Endothelial cell of umbilical vein (primary cell): ENCODE measurements around the gene TGM3. TPM values are rescaled to one million over a fixed set of nuclear protein-coding genes. Genes with fewer than 3 reads are reported as not detected.

Experiments
- BruUV-seq: library from RNA; stranded (reverse); fragments of 400-500 nt; replicated peaks from 2 replicates; lab custom pipeline; 2021; lab: Mats Ljungman, UMichigan
- CTCF ChIA-PET: fragments of 300-600, 350-600 bp; sonication (Branson Sonifier 250); formaldehyde crosslinking; loops from one replicate; lab custom pipeline; 2021; ENCODE audit warnings: antibody characterized with exemption, inconsistent platforms; lab: Charles Lee
- POLR2A ChIA-PET: fragments of 300-600, 350-600 bp; sonication (Branson Sonifier 250); formaldehyde crosslinking; loops from one replicate; lab custom pipeline; 2021; ENCODE audit warnings: antibody characterized with exemption, inconsistent platforms; lab: Charles Lee
- DNase-seq: peaks from one replicate; pipeline ENCODE4 v3.0.0-alpha.2; 2011; ENCODE audit warnings: low read depth, low spot score
- FAIRE-seq: peaks from 2 replicates; lab custom pipeline; 2011; peaks lifted over from hg19 to GRCh38; lab: Jason Lieb, UNC
- H2AFZ ChIP-seq: 2 replicates; pipeline ENCODE4 v1.6.0; 2012; ENCODE audit warnings: low read depth, low read length, control low read depth, inconsistent platforms
- H3K27ac ChIP-seq: 2 replicates; pipeline ENCODE4 v1.5.1; 2011; ENCODE audit warnings: low read depth, mild to moderate bottlenecking, control low read depth, low read length, moderate library complexity; ENCODE audit not compliant: insufficient read depth
- H3K27me3 ChIP-seq, 2 experiments: 2 replicates each; pipeline versions ENCODE4 v1.6.0 to v1.6.1; 2011; ENCODE audit warnings: low read length in 2 of 2, mixed read lengths in 1 of 2; ENCODE audit not compliant: control insufficient read depth in 2 of 2, insufficient read depth in 2 of 2
- H3K36me3 ChIP-seq, 2 experiments: 2 replicates in 1 of 2; 3 replicates in 1 of 2; pipeline ENCODE4 v1.5.1; 2011; ENCODE audit warnings: low read length in 2 of 2, mild to moderate bottlenecking in 1 of 2, moderate library complexity in 1 of 2; ENCODE audit not compliant: control insufficient read depth in 2 of 2, insufficient read depth in 2 of 2; ENCODE audit errors: extremely low read depth in 1 of 2
- H3K4me1 ChIP-seq: 3 replicates; pipeline ENCODE4 v1.5.1; 2011; ENCODE audit warnings: mild to moderate bottlenecking, low read length; ENCODE audit not compliant: control insufficient read depth, insufficient read depth; ENCODE audit errors: extremely low read depth
- H3K4me2 ChIP-seq: 2 replicates; pipeline ENCODE4 v1.6.1; 2011; ENCODE audit warnings: low read length, control low read depth, mixed read lengths; ENCODE audit not compliant: insufficient read depth
- H3K4me3 ChIP-seq, 3 experiments: fragments of 200-600 bp in 1 of 3; sonication (generic), shearing (Covaris generic) in 1 of 3; replicated peaks in 1 of 3; 2 replicates each; pipeline ENCODE4 v1.5.1; 2011 to 2016; ENCODE audit warnings: control low read depth in 3 of 3, low read length in 3 of 3, mild to moderate bottlenecking in 2 of 3, inconsistent platforms in 1 of 3, low read depth in 1 of 3, moderate library complexity in 1 of 3; ENCODE audit not compliant: insufficient read depth in 1 of 3
- H3K79me2 ChIP-seq: 2 replicates; pipeline ENCODE4 v1.6.0; 2012; ENCODE audit warnings: low read length, inconsistent platforms; ENCODE audit not compliant: control insufficient read depth, insufficient read depth
- H3K9ac ChIP-seq: replicated peaks from 2 replicates; pipeline ENCODE3; 2011; ENCODE audit warnings: low read length, control low read depth; ENCODE audit not compliant: insufficient read depth; ENCODE audit errors: extremely low read depth
- H3K9me1 ChIP-seq: replicated peaks from 3 replicates; pipeline ENCODE4 v1.6.0; 2011; ENCODE audit warnings: mild to moderate bottlenecking, low read length; ENCODE audit not compliant: control insufficient read depth, insufficient read depth; ENCODE audit errors: extremely low read depth
- H3K9me3 ChIP-seq: replicated peaks from 2 replicates; pipeline ENCODE4 v1.5.1; 2012; ENCODE audit warnings: low read length, inconsistent platforms; ENCODE audit not compliant: control insufficient read depth, insufficient read depth
- H4K20me1 ChIP-seq: replicated peaks from 2 replicates; pipeline ENCODE3; 2011; ENCODE audit warnings: mild to moderate bottlenecking, low read length; ENCODE audit not compliant: control insufficient read depth, insufficient read depth; ENCODE audit errors: extremely low read depth
- EZH2 ChIP-seq: IDR thresholded peaks from 2 replicates; pipeline ENCODE4 v1.6.1; 2012; ENCODE audit warnings: borderline replicate concordance, low read depth, mild to moderate bottlenecking, moderate library complexity, low read length, inconsistent platforms; ENCODE audit not compliant: severe bottlenecking
- FOS ChIP-seq: IDR thresholded peaks from 2 replicates; pipeline ENCODE4 v1.6.1; 2011; ENCODE audit warnings: mild to moderate bottlenecking, low read length, moderate library complexity, borderline replicate concordance; ENCODE audit not compliant: insufficient read depth
- GATA2 ChIP-seq: IDR thresholded peaks from 2 replicates; pipeline ENCODE4 v1.7.0; 2011; ENCODE audit warnings: low read depth, mild to moderate bottlenecking, moderate library complexity, mixed read lengths, low read length; ENCODE audit not compliant: insufficient read length, insufficient read depth
- JUN ChIP-seq: IDR thresholded peaks from 2 replicates; pipeline ENCODE4 v1.6.1; 2011; ENCODE audit warnings: borderline replicate concordance, low read depth; ENCODE audit not compliant: insufficient read length, insufficient read depth
- MYC ChIP-seq: IDR thresholded peaks from one replicate; pipeline ENCODE4 v1.6.1; 2011; ENCODE audit warnings: mild to moderate bottlenecking, low read depth, low read length
- POLR2A ChIP-seq: IDR thresholded peaks from 2 replicates; pipeline ENCODE4 v1.6.1; 2012; ENCODE audit warnings: low read depth, mild to moderate bottlenecking, control low read depth, low read length
- POLR2AphosphoS5 ChIP-seq: IDR thresholded peaks from 2 replicates; pipeline ENCODE4 v1.6.1; 2012; ENCODE audit warnings: low read depth, mild to moderate bottlenecking, control low read depth, low read length, moderate library complexity; ENCODE audit not compliant: insufficient read depth
- dilution Hi-C: fragments of 300-500 bp; cut with MboI; formaldehyde crosslinking; loops from one replicate; pipeline ENCODE4 v1.15.0; 2019; ENCODE audit warnings: low sequenced_read_pairs; ENCODE audit not compliant: extremely low pct_ligation_motif_present
- intact Hi-C: fragments of 100-400 bp; cut with micrococcal nuclease; formaldehyde crosslinking; loops from one replicate; pipeline ENCODE4 v1.10.0; 2022
- polyA plus RNA-seq, 4 experiments: library from polyadenylated mRNA; depleted of rRNA in 3 of 4; stranded (reverse) in 3 of 4; unstranded in 1 of 4; fragments of >200 nt; gene quantifications; 2 replicates each; pipeline versions ENCODE4 v1.2.1 to v1.2.3, GENCODE V29; 2011 to 2012; ENCODE audit warnings: missing spikeins in 1 of 4
- total RNA-seq: library from RNA; stranded (reverse); gene quantifications from 2 replicates; pipeline ENCODE4 v1.2.3, GENCODE V29; 2021
- TF ChIP-seq, protein P1 (sequence below): IDR thresholded peaks from 2 replicates; pipeline ENCODE4 v1.6.1; 2011; ENCODE audit not compliant: insufficient read depth, insufficient read length
- TF ChIP-seq, protein P2 (sequence below), 2 donors: IDR thresholded peaks; 1 replicate in 1 of 2; 2 replicates in 1 of 2; pipeline ENCODE4 v1.5.1; 2011; ENCODE audit warnings: low read length in 2 of 2, mild to moderate bottlenecking in 2 of 2, moderate library complexity in 2 of 2, control low read depth in 1 of 2, inconsistent platforms in 1 of 2, low read depth in 1 of 2; ENCODE audit not compliant: insufficient read depth in 1 of 2; ENCODE audit errors: extremely low read depth in 1 of 2

TGM3 gene
- total and polyA plus RNA-seq, 2 donors (not counting 3 experiments of a cell fraction or from before 2014, with no cell fraction given) = not detected

DNA sequence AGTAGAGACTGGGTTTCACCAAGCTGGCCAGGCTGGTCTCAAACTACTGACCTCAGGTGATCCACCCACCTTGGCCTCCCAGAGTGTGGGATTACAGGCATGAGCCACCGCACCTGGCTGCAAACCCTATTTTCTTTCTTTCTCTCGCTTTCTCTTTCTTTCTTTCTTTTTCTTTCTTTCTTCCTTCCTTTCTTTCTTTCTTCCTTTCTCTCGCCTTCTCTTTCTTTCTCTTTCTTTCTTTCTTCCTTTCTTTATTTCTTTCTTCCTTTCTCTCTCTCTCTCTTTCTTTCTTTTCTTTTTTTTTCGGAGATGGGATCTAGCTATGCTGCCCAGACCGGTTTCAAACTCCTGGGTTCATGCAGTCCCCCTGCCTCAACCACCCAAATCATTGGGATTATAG is 47.0 kb upstream of the TGM3 start:
- Histone ChIP-seq H3K9ac (no peak overlapping the region), H3K36me3 (no peaks in the 10 kb centered on the region), H3K27me3 (peaks cover 0 to 7% of the 10 kb centered on the region in 2 experiments), H3K4me3 (no peak overlapping the region), H3K79me2 (no peaks in the 10 kb centered on the region), H3K4me1 (no peaks in the 10 kb centered on the region), H2AFZ (no peak overlapping the region), H3K9me3 (no peaks in the 10 kb centered on the region), H3K4me2 (no peak overlapping the region), H3K9me1 (no peaks in the 10 kb centered on the region), H4K20me1 (no peaks in the 10 kb centered on the region), H3K27ac (no peak overlapping the region)
- dilution Hi-C loops = no loop called here
- TF ChIP-seq MYC (no peak), EZH2 (no peak), GATA2 (no peak), POLR2A (no peak), JUN (no peak), POLR2AphosphoS5 (no peak), FOS (no peak)
- TF ChIP-seq, protein P1, sequence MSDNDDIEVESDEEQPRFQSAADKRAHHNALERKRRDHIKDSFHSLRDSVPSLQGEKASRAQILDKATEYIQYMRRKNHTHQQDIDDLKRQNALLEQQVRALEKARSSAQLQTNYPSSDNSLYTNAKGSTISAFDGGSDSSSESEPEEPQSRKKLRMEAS = no peak
- TF ChIP-seq, protein P2, sequence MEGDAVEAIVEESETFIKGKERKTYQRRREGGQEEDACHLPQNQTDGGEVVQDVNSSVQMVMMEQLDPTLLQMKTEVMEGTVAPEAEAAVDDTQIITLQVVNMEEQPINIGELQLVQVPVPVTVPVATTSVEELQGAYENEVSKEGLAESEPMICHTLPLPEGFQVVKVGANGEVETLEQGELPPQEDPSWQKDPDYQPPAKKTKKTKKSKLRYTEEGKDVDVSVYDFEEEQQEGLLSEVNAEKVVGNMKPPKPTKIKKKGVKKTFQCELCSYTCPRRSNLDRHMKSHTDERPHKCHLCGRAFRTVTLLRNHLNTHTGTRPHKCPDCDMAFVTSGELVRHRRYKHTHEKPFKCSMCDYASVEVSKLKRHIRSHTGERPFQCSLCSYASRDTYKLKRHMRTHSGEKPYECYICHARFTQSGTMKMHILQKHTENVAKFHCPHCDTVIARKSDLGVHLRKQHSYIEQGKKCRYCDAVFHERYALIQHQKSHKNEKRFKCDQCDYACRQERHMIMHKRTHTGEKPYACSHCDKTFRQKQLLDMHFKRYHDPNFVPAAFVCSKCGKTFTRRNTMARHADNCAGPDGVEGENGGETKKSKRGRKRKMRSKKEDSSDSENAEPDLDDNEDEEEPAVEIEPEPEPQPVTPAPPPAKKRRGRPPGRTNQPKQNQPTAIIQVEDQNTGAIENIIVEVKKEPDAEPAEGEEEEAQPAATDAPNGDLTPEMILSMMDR (IDR thresholded peaks at IDR 0.05; ENCODE audit: extremely low read depth in 1 of 2, insufficient read depth in 1 of 2, low read depth in 1 of 2, low read length in 2 of 2) = no peak
- intact Hi-C loops = no loop called here
- FAIRE-seq = no peak
- CTCF ChIA-PET = interaction anchor here (1.1 to 1.5 kb wide), 2 partner anchors 14 to 41 kb away, joined by 5 to 7 read pairs; no protein-coding TSS in a partner anchor
- no peak for DNase-seq
- no TSS peak for BruUV-seq
- POLR2A ChIA-PET = no interaction called here
